NCI-H2081 treated with DMSO at 0.1 percent for 48 hours (cell line): ENCODE measurements around the gene KCND3.

ENCODE experiments used
- DNase-seq: peaks from one replicate; lab custom pipeline; 2025; lab: John Stamatoyannopoulos, UW

Gene KCND3

DNA sequence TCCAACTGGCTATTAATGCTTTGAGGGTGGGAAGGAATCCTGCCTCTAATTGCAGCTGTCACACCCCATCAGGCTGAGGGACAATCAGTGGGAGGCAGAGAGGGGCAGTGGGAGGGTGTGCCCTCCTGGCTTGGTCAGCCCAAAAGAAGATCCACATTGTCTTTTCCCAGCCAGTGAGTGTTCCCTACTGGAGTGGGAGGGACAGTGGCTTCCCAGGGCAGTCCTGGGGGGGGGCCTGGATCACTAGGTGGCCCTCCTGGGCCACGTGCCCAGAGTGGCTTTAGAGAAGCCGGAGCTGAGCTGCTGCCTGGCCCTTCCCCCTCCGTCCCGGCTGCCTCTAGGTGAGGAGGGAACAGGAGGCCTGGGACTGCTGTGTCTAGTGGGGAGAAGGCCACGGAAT is 264.3 kb downstream of the KCND3 start:
- DNase-seq: no peak

DNA sequence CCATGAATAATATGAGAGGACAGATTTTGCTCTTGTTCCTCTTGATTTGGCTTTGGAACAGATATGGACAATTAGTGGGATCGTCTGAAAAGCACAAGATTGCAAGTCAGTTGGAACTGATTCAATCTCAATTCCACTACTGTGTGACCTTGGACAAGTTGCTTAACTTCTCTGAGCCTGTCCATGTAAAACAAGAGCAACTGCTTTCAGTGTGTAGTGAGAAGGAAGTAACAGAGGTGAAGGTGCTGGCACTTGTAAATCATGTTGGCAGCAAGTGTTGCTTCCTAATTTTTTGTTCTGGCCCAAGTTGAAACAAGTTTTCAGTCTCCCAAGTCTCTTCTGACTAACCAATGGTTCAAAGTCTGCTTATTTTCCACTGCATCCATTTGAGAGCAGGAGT is 265.6 kb downstream of the KCND3 start:
- DNase-seq: no peak

DNA sequence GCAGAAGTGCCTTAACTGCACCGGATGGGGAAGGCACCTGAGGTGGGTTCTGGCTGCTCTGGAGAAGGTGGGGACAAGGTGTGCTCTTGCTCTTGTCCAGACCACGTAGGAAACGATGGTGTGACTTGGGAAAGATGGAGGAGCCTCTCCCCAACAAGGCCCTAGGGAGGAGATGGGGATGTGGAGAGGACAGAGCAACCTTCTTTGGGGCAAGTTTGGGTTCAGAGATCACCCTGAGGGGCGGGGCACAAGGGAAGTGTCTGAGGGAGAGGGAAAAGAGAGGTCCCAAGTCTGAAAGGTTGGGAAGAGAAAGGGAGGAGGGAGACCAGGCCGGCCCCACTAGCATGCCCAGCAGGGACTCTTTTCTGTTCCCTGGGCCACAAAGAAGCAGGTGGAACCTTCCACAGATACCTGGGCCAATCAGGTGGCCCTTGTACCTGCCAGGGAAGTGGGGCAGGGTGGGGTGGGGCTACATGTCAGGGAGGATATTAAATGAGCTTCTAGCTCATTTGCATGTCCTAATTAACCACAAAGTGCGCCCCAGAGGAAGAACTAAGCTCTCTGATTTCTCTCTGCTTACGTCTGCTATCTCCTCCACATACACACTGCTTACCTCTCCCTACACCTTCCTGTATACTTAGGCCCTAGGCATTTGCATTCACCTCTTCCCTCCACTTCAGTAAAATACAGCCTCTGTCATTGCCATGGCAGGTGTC is 266.2 kb downstream of the KCND3 start:
- no peak for DNase-seq

DNA sequence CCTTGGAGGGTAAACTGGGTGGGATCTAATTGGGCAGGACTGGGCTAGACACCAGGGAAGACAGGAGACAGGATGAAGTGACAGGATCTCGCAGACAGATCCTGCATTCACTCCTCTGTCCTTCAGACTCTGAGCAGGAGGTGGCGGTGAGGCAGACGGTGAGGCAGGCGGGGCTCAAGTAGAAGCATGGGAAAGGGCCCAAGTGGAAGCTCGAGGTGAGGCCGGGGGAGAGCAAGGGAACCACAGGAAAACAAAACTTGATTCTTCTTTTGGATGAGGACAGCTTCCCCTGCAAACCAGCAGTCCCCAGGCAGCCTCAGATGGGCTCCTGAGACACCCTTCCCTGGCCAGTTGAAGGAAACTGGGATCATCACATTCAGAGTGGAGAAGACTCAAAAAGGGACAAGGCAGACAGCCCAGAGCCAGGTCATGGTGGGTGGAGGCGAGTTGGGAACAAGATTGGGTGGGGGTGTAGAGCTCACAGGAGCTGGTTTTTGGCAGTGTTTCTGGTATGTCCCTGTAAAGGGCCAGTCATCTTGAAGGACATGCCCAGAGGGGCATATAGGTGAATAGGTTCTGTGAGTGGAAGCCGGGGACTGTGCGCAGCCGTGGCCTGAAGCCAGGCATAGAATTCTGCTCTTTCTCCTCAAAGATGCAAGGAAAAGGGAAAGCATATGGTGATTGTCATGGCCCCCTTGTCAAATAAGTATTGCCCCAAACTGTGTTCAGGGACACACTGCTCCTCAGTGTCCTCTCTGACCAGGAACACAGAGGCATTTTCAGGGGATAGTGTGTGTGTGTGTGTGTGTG is 268.3 kb downstream of the KCND3 start:
- no peak for DNase-seq
